Fibroblast of lung (primary cell): ENCODE measurements around the gene SFXN1. TPM values are rescaled to one million over a fixed set of nuclear protein-coding genes. Genes with fewer than 3 reads are reported as not detected.

ENCODE experiments used
- DNase-seq, 2 donors: peaks; one replicate each; pipeline versions ENCODE4 v3.0.0 to v3.0.0-alpha.2; 2010; ENCODE audit warnings: low read depth in 2 of 2
- H2AFZ ChIP-seq: 2 replicates; pipeline ENCODE4 v1.5.1; 2012; ENCODE audit warnings: low read length, control low read depth, inconsistent platforms
- H3K27ac ChIP-seq: 2 replicates; pipeline ENCODE4 v1.5.1; 2011; ENCODE audit warnings: low read length, control low read depth; ENCODE audit not compliant: insufficient read depth
- H3K27me3 ChIP-seq: 2 replicates; pipeline ENCODE4 v1.5.1; 2011; ENCODE audit warnings: mild to moderate bottlenecking, low read length; ENCODE audit not compliant: control insufficient read depth, insufficient read depth
- H3K36me3 ChIP-seq: 2 replicates; pipeline ENCODE4 v1.5.1; 2011; ENCODE audit warnings: low read length; ENCODE audit not compliant: control insufficient read depth, insufficient read depth
- H3K4me1 ChIP-seq: 2 replicates; pipeline ENCODE4 v1.5.1; 2011; ENCODE audit warnings: low read length; ENCODE audit not compliant: control insufficient read depth, insufficient read depth; ENCODE audit errors: extremely low read depth
- H3K4me2 ChIP-seq: 2 replicates; pipeline ENCODE4 v1.5.1; 2011; ENCODE audit warnings: low read length, control low read depth; ENCODE audit not compliant: insufficient read depth; ENCODE audit errors: extremely low read depth
- H3K4me3 ChIP-seq, 4 experiments: fragments of 200-600 bp in 1 of 4; sonication (generic) in 1 of 4; replicated peaks in 1 of 4; 2 replicates each; pipeline ENCODE4 v1.5.1; 2011 to 2016; ENCODE audit warnings: low read length in 4 of 4, low read depth in 3 of 4, mild to moderate bottlenecking in 3 of 4, control low read depth in 2 of 4, inconsistent platforms in 1 of 4, mixed read lengths in 1 of 4; ENCODE audit not compliant: insufficient read depth in 1 of 4; ENCODE audit errors: control extremely low read depth in 1 of 4
- H3K79me2 ChIP-seq: 2 replicates; pipeline ENCODE4 v1.5.1; 2012; ENCODE audit warnings: mild to moderate bottlenecking, low read length, inconsistent platforms; ENCODE audit not compliant: control insufficient read depth, insufficient read depth
- H3K9ac ChIP-seq: 2 replicates; pipeline ENCODE4 v1.5.1; 2011; ENCODE audit warnings: mild to moderate bottlenecking, low read length, control low read depth; ENCODE audit not compliant: insufficient read depth
- H3K9me3 ChIP-seq: 2 replicates; pipeline ENCODE4 v1.5.1; 2012; ENCODE audit warnings: low read depth, low read length; ENCODE audit not compliant: control insufficient read depth, insufficient read depth
- H4K20me1 ChIP-seq: 2 replicates; pipeline ENCODE4 v1.5.1; 2011; ENCODE audit warnings: low read length; ENCODE audit not compliant: control insufficient read depth, insufficient read depth; ENCODE audit errors: extremely low read depth
- CTCF ChIP-seq, 2 donors: IDR thresholded peaks in 1 of 2; conservative IDR thresholded peaks in 1 of 2; 1 replicate in 1 of 2; 2 replicates in 1 of 2; pipeline ENCODE4 v1.5.1; 2011 to 2012; ENCODE audit warnings: low read length in 2 of 2, control low read depth in 1 of 2, inconsistent platforms in 1 of 2, low read depth in 1 of 2, mild to moderate bottlenecking in 1 of 2
- EZH2 ChIP-seq: IDR thresholded peaks from 2 replicates; pipeline ENCODE4 v1.5.1; 2012; ENCODE audit warnings: low read length, control low read depth, mild to moderate bottlenecking; ENCODE audit errors: missing control alignments
- polyA plus RNA-seq, 2 donors: library from polyadenylated mRNA; depleted of rRNA in 1 of 2; stranded (reverse) in 1 of 2; unstranded in 1 of 2; fragments of >200 nt; gene quantifications; 2 replicates each; pipeline ENCODE4 v1.2.1, GENCODE V29; 2011 to 2012; ENCODE audit warnings: missing spikeins in 1 of 2
- total RNA-seq: library from RNA; depleted of rRNA; stranded (reverse); fragments of >200 nt; gene quantifications from 2 replicates; pipeline ENCODE4 v1.2.1, GENCODE V29; 2014

SFXN1 gene
- total and polyA plus RNA-seq, 2 donors (not counting 1 experiment from before 2014, with no cell fraction given) = 58.3 to 125 TPM

GRCh38 chr5:175576591-175576990, 98.2 kb downstream of the SFXN1 start:
- no peak for TF ChIP-seq EZH2
- no peak for TF ChIP-seq CTCF (conservative IDR thresholded peaks at IDR 0.05 in 1 of 2, IDR thresholded peaks at IDR 0.05 in 1 of 2; ENCODE audit: low read depth in 1 of 2, low read length in 2 of 2)
- Histone ChIP-seq H3K9ac (no peak overlapping the region), H3K9me3 (no peaks in the 10 kb centered on the region), H3K27me3 (no peaks in the 10 kb centered on the region), H3K4me2 (no peak overlapping the region), H3K79me2 (no peaks in the 10 kb centered on the region), H2AFZ (no peak overlapping the region), H3K4me3 (no peak overlapping the region), H3K4me1 (no peaks in the 10 kb centered on the region), H4K20me1 (no peaks in the 10 kb centered on the region), H3K27ac (no peak overlapping the region), H3K36me3 (no peaks in the 10 kb centered on the region)
- peak in 1 of 2 donors; percentile 53 for DNase-seq

Other genes with a start within 250 kb of the SFXN1 start
- 2.0 and 2.6 TPM in 2 replicates for gene DRD1, start 34.4 kb upstream of the SFXN1 start, total RNA-seq
- gene DRD1, start 34.4 kb upstream of the SFXN1 start, polyA plus RNA-seq = 0.19 and 1.5 TPM in 2 replicates
- not detected in 2 replicates for gene HRH2, start 179.5 kb downstream of the SFXN1 start, total RNA-seq
- gene HRH2, start 179.5 kb downstream of the SFXN1 start, polyA plus RNA-seq = 0.03 TPM in 1 of 2 replicates, not detected in the other